ENCODE data around the gene ATP10A. TPM values are rescaled to one million over a fixed set of nuclear protein-coding genes. Genes with fewer than 3 reads are reported as not detected.

The ATP10A gene
- total and polyA plus RNA-seq, 9 of the 15 experiments (the other 6 are each of a cell fraction or from before 2014, with no cell fraction given): 0.09 TPM; not detected in 8

DNA sequence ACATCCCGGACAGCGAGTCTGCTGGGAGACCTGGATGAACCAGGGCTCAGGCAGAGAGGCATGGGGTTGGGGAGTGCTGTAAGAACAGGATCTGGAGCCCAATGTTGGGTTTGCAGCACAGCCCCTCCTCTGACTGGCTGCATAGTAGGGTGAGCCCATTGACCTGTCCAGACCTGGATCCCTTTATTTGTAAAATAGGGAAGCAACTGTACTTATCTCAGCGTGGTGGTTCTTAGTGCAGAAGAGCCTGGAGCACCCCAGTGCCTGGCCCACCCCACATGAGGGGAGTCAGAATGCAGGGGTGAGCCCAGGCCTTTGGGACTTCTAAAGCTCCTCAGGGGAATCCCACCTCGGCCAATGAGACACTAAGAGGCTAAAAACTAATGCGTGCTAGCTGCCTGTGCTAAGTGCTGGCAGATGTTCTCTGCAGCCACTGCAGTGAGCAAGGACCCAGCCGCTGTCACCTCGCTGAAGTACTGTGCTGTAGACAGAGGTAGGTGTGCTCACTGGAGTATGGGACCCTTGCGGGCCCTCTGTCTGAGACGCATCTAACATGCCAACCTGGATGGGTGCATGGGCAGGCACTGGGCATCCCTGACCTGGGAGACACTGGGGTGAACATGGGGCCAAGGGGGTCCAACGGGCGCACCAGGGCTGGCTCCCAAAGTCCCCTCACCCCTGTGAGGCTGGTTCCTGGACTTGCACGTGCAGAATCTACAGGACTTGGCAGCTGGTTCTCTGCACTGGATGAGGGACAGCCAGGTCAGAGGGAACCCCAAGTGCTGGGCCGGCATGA lies 95.6 kb downstream of the ATP10A start (continued):
- TF ChIP-seq, protein P1, sequence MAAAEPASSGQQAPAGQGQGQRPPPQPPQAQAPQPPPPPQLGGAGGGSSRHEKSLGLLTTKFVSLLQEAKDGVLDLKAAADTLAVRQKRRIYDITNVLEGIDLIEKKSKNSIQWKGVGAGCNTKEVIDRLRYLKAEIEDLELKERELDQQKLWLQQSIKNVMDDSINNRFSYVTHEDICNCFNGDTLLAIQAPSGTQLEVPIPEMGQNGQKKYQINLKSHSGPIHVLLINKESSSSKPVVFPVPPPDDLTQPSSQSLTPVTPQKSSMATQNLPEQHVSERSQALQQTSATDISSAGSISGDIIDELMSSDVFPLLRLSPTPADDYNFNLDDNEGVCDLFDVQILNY (CRISPR knock-in tag; IDR thresholded peaks at IDR 0.05): no peak
- TF ChIP-seq, protein P2, sequence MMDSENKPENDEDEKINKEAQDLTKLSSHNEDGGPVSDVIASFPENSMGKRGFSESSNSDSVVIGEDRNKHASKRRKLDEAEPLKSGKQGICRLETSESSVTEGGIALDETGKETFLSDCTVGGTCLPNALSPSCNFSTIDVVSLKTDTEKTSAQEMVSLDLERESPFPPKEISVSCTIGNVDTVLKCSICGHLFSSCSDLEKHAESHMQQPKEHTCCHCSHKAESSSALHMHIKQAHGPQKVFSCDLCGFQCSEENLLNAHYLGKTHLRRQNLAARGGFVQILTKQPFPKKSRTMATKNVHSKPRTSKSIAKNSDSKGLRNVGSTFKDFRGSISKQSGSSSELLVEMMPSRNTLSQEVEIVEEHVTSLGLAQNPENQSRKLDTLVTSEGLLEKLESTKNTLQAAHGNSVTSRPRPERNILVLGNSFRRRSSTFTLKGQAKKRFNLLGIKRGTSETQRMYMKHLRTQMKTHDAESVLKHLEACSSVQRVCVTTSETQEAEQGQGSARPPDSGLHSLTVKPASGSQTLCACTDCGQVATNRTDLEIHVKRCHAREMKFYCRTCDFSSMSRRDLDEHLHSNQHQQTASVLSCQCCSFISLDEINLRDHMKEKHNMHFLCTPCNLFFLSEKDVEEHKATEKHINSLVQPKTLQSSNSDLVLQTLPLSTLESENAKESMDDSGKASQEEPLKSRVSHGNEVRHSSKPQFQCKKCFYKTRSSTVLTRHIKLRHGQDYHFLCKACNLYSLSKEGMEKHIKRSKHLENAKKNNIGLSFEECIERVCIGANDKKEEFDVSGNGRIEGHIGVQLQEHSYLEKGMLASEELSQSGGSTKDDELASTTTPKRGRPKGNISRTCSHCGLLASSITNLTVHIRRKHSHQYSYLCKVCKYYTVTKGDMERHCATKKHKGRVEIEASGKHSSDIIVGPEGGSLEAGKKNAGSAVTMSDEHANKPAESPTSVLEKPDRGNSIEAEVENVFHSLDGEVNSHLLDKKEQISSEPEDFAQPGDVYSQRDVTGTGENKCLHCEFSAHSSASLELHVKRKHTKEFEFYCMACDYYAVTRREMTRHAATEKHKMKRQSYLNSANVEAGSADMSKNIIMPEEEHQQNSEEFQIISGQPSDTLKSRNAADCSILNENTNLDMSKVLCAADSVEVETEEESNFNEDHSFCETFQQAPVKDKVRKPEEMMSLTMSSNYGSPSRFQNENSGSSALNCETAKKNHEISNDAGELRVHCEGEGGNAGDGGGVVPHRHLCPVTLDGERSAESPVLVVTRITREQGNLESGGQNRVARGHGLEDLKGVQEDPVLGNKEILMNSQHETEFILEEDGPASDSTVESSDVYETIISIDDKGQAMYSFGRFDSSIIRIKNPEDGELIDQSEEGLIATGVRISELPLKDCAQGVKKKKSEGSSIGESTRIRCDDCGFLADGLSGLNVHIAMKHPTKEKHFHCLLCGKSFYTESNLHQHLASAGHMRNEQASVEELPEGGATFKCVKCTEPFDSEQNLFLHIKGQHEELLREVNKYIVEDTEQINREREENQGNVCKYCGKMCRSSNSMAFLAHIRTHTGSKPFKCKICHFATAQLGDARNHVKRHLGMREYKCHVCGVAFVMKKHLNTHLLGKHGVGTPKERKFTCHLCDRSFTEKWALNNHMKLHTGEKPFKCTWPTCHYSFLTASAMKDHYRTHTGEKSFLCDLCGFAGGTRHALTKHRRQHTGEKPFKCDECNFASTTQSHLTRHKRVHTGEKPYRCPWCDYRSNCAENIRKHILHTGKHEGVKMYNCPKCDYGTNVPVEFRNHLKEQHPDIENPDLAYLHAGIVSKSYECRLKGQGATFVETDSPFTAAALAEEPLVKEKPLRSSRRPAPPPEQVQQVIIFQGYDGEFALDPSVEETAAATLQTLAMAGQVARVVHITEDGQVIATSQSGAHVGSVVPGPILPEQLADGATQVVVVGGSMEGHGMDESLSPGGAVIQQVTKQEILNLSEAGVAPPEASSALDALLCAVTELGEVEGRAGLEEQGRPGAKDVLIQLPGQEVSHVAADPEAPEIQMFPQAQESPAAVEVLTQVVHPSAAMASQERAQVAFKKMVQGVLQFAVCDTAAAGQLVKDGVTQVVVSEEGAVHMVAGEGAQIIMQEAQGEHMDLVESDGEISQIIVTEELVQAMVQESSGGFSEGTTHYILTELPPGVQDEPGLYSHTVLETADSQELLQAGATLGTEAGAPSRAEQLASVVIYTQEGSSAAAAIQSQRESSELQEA (IDR thresholded peaks at IDR 0.05; ENCODE audit: low read depth): no peak
- TF ChIP-seq NR1H2 (CRISPR knock-in tag; IDR thresholded peaks at IDR 0.05) (no peak), ZNF140 (CRISPR knock-in tag; IDR thresholded peaks at IDR 0.05) (no peak), RBM15 (IDR thresholded peaks at IDR 0.05; ENCODE audit: insufficient read depth, low read length) (no peak)
